DND-41 (cell line): ENCODE results near the gene CEMIP.

Experiments
- EZH2 ChIP-seq: IDR thresholded peaks from 3 replicates; pipeline ENCODE4 v1.6.1; 2012; ENCODE audit warnings: borderline replicate concordance, low read depth, mild to moderate bottlenecking, moderate library complexity, low read length, inconsistent platforms; ENCODE audit not compliant: severe bottlenecking
- TF ChIP-seq, protein P1 (sequence below): IDR thresholded peaks from 2 replicates; pipeline ENCODE4 v1.5.1; 2012; ENCODE audit warnings: borderline replicate concordance, low read length, moderate library complexity, mild to moderate bottlenecking; ENCODE audit not compliant: poor library complexity, severe bottlenecking; ENCODE audit errors: extremely low read depth

DNA sequence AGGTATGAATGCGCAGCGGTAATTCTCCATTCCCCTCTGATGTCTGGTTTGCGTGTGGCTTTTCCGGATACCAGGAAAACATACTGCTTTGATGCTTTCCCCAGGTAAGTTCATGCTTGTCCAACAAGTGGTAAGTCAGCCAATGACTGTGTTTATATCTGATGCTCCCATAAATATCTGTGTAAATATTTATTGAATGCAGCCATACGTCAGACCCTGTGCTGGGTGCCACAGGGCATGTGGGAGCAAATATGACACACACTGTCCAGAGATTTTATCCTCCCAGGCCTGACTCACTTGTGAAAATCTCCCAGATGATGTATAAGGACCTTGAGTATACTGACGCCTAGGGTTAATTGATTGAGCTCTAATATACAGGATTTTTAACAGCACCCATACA is 29.6 kb upstream of the CEMIP start:
- TF ChIP-seq, protein P1, sequence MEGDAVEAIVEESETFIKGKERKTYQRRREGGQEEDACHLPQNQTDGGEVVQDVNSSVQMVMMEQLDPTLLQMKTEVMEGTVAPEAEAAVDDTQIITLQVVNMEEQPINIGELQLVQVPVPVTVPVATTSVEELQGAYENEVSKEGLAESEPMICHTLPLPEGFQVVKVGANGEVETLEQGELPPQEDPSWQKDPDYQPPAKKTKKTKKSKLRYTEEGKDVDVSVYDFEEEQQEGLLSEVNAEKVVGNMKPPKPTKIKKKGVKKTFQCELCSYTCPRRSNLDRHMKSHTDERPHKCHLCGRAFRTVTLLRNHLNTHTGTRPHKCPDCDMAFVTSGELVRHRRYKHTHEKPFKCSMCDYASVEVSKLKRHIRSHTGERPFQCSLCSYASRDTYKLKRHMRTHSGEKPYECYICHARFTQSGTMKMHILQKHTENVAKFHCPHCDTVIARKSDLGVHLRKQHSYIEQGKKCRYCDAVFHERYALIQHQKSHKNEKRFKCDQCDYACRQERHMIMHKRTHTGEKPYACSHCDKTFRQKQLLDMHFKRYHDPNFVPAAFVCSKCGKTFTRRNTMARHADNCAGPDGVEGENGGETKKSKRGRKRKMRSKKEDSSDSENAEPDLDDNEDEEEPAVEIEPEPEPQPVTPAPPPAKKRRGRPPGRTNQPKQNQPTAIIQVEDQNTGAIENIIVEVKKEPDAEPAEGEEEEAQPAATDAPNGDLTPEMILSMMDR: no peak
- TF ChIP-seq EZH2: no peak
